Eye (tissue), 1 donor: Measurements from ENCODE around the gene STIM1.
A peak's percentile ranks its signal among the peaks of the same experiment; 100 is the strongest.
"Not testable (repeated sequence)": the region's sequence is repeated elsewhere in the genome, so short reads cannot be mapped to it uniquely, and the experiment has no call there.

Experiments used
- DNase-seq: peaks from one replicate; pipeline ENCODE4 v3.0.0-alpha.2; 2015

Gene STIM1

DNA sequence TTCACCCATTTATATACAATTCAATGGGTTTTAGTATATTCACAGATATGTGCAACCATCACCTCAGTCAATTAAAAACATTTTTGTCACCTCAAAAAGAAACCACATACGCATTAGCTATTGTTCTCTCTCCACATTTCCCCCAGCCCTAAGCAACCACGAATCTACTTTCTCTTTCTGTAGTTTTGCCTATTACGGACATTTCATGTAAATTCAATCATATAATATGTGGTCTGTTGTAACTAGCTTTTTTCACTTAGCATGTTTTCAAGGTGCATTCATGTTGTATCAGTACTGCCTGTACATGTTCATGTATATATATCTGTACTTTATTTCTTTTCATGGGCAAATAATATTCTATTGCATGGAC is 134.4 kb downstream of the STIM1 start:
- no peak for DNase-seq

DNA sequence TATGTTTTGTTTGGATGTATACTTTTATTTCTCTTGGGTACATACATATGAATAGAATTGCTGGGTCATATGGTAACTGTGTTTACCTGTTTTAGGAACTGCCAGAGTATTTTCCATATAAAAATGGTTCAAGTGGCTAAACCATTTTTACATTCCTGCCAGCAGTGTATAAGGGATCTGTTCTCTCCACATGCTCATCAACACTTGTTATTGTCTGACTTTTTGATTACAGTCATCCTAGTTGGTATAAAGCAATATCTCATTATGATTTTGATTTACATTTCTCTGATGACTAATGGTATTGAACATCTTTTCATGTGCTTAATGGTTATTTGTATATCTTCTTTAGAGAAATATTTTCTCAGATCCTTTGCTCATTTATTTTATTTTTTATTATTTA is 134.9 kb downstream of the STIM1 start:
- no peak for DNase-seq

DNA sequence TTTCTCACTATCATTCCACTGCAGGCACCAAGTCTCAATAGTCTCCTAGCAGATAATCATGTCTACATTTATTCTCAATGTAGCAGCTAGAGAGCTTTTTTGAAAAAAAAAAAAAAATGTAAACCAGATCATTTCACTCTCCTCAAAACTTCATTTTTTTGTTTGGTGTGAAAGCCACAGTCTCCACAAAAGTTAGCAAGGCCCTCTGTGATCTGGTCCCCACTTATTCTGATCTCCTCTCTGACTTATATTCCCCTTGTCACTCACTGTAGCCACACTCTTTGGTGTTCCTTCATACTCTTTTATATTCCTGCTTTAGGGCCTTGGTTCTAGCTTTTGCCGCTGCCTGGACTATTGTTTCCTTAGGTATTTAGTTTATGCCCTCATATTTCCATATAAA is 137.5 kb downstream of the STIM1 start:
- no peak for DNase-seq

DNA sequence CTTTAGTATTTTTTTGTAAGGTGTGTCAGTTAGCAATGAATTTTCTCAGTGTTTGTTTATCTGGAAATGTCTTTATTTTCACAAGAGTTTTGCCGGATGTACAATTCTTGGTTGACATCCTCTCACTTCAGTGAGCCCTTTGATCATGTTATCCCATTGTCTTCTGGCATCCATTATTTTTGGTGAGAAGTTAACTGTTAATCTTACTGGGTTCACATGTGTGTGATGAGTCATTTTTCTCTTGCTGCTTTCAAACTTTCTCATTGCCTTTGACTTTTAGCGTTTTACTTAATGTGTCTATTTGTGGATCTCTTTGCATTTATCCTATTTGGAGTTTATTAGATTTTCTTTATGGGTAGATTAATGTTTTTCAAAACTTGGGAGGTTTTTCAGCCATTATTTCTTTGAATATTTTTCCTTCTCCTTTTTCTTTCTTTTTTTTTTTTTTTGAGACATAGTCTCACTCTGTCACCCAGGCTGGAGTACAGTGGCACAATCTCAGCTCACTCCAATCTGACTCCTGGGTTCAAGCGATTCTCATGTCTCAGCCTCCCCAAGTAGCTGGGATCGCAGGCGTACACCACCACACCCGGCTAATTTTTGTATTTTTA is 138.7 kb downstream of the STIM1 start:
- DNase-seq: no peak

DNA sequence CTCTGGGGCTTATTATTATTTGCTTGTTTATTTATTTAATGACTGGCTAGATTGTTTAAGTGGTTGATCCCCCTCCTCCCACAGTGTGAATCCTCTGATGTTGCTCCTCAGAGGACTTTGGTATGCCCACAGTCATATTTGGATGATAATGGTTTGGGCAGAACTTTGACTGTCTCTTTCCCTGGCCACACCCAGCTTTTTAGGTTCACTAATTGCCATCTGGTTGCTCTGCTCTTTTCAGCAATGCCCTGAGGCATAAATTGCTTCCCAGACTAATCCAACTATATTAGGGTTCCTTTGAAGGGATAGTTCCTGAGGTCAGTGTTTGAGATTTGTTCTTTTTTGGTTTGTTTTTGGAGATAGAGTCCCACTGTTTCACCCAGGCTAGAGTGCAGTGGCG is 139.8 kb downstream of the STIM1 start:
- no peak for DNase-seq

DNA sequence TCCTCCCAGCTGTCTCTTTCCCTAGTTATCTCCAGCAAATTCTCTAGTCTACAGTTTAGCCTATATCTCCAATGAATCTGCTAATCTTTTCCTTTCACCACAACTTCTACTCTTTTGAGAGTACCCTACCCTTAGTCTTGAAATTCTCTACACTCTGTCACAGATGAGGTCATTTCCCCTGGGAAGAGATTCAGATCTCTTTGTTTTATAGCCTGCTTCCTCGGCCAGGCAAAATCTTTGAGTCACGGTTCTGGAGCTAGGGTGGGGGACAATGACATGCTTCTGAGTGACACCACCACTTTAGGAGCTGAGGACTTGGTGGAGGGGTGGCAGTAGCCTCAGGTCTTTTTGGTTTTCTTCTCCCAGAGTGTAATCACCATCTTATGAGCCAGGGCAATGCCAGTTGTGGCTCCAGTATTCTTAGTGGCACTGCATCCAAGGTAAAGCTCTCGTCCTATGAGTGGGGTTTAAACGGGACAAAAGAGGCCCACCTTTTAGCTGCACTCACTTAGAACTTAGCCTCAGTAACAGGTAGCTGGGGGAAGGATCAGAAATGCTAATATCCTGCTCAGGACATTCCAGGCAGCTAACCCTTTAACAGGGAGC is 140.6 kb downstream of the STIM1 start:
- no peak for DNase-seq

DNA sequence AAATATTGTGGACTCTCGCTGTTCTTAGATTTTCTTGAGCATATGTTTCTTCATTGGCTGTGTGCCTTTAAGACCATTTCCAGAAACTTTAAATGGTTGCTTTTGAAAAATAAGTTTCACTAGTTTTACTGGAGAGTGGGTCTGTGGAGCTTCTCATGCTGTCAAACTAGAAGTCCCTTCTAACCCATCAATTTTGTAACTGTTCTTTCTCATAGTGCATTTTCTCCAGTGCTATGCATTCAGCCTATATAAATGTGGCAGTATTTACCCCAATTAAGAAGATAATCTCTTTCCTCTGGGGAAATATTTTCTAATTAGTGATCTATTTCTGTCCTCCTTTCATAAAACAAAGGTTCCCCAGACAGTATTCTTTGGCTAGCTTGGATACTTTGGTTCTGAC is 141.2 kb downstream of the STIM1 start:
- DNase-seq: no peak

DNA sequence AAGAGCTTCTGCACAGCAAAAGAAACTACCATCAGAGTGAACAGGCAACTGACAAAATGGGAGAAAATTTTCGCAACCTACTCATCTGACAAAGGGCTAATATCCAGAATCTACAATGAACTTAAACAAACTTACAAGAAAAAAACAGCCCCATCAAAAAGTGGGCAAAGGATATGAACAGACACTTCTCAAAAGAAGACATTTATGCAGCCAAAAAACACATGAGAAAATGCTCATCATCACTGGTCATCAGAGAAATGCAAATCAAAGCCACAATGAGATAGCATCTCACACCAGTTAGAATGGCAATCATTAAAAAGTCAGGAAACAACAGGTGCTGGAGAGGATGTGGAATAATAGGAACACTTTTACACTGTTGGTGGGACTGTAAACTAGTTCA is 149.3 kb downstream of the STIM1 start:
- DNase-seq: not testable (repeated sequence)

DNA sequence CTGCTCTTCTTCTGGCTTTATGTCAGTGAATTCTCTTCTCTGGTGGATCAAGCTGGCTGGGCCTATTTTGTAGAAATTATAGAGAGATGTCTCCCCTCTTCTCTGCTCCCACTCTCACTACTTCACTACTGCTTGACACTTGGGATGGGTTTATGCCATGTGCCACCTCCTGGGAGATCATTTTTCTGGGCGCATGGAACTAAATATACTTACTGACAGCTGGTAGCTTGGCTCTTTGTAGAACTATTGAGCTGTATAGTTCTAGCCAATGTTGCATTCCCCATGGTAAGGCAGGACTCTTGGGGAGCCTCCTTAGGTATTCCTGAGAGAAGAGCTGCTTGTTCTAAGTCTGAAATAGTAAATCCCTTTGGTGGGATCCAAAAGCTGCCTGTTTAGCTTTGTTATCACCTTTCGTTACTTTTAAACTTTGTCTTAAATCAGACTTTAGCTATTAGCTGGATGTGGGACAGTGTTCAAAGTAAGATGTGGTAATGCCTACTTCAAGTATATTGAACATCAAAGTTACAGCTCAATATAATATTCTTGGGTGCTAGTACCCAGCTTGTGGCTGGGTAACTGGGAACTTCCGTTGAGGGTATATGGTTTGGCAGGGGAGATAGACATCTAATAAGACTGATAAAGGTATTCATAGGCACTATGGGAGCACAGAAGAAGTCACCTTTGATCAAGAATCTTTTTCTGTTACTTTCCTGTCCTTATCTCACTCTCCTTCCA is 151.6 kb downstream of the STIM1 start:
- no peak for DNase-seq

DNA sequence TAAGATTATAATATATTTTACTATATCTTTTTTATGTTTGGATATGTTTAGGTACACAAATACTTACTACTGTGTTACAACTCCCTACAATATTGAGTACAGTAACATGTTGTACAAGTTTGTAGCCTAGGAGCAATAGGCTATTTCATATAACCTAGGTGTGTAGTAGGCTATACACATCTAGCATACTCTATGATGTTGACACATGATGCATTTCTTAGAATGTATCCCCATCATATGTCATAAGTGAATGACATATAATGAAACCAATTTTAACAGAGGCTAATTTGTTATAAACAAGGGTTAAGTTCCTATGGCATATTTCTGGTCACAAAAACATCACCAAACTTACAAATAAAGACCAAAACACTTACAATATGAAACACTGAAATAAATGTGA is 152.7 kb downstream of the STIM1 start:
- DNase-seq: no peak

DNA sequence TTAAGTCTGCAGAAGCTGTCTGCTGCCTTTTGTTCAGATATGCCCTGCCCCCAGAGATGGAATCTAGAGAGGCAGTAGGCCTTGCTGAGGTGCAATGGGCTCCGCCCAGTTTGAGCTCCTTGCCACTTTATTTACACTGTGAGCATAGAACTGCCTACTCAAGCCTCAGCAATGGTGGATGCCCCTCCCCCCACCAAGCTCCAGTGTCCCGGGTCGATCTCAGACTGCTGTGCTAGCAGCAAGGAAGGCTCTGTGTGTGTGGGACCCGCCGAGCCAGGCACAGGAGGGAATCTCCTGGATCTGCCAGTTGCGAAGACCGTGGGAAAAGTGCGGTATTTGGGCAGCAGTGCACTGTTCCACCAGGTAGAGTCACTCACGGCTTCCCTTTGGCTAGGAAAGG is 161.1 kb downstream of the STIM1 start:
- not testable (repeated sequence) for DNase-seq

DNA sequence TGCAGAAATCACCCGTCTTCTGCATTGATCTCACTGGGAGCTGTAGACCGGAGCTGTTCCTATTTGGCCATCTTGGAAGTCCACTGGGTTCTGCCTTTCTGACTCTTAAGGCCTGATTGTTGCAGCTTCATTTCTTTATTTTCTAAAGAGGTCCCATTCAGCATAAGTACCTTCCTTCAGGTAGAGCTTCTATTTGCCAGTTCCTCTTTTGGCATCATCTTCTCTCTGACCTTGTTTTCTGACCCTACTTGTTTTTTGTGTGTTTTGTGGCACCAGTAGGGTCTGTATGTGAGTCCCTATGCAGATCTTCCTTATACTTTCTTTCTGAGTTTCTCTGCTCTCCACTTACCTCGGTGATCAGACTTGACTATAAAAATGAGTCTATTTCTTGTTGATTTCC is 161.7 kb downstream of the STIM1 start:
- no peak for DNase-seq

DNA sequence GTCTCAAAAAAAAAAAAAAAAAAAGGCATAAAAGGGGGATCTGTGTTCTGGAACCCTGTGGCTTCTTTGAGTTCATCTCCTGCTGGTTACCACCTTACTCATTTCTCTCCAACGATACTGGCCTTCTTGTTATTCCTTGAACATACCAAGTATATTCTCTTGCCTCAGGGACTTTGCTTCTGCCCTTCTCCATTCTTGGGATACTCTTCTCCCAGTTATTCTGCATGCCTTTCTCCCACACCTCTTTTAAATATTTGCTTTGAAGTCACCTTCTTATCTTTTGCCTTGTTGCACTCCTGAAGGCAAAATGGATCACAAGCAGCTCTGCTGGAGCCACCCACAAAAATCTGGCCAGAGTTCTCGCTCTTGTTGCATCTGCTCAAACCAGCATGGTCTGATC is 163.2 kb downstream of the STIM1 start:
- no peak for DNase-seq

DNA sequence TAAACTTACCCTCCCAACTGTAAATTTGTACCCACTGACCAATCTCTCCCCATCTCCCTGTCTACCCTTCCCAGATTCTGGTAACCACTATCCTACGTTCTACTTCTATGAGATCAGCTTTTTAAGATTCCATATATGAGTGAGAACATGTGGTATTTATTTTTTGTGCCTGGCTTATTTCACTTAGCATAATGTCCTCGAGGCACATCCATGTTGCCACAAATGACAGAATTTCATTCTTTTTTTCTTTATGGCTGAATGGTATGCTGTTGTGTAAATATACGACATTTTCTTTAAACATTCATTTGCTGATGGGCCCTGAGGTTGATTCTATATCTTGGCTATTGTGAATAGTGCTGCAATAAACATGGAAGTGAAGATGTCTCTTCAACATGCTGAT is 164.4 kb downstream of the STIM1 start:
- DNase-seq: peak; percentile 39

DNA sequence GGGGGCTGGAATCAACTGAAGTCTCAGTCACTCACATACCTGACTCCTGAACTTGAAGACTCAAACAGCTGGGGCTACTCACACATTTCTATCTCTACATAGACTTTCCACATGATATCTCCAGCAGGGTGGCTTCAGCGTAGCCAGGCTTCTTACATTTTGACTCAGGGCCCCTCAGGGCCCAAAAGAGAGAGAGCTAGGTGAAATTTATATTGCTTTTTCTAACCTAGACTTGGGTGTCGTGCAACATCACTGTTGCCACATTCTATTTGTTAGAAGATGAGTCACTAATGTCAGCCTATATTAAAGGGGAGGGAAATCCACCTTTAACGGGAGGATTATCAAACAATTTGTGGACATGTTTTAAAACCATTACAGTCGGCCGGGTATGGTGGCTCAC is 167.2 kb downstream of the STIM1 start:
- no peak for DNase-seq

DNA sequence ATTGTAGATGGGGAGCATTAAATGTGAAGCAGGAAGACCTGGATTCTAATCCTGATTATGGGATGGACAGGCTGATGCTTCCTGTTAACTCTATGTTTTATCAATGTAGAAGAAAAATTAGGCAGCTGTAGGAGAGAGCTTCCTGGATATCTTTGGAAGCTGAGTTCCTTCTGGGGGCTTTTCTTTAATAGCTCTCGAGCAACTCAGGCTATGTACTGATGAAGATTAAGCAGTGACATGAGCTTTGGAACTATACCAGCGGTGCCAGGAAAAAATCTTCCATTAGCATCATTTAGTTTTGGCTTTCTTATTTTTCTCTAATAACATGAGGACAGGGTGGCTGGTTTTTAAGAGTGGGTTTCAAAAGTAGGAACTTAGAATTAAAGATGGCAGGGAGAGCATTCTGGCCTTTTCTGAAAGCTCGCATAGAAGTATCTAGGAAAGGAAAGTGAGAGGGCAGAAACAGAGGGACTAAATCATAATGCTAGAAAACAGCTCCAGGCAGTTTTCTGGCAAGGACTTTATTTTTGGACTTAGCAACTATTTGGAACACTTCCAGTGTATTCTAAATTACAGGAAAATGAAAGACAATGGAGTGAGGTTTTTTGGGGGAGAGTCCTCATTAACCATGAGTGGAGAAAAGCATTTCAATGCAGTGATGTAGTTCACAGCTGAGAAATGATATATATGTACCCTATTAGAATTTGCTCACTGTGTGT is 169.9 kb downstream of the STIM1 start:
- DNase-seq: peak; percentile 51

DNA sequence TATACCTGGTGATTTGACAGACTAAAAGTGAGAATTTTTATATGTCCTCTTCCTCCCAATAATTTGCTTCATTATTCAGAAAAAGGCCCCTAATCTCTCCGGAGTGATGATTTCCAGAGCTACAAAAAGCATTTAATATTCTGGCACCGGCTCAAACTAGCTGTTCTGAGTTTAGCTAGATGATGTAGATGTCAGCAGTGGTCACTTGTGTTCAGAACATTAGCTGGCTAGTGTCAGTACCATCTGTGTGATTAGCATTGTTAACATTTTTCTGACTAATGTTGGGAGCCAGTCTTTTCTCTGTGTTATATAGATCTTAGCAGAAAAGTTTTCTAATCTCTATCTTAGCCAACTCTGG is 170.5 kb downstream of the STIM1 start:
- peak; percentile 43 for DNase-seq

DNA sequence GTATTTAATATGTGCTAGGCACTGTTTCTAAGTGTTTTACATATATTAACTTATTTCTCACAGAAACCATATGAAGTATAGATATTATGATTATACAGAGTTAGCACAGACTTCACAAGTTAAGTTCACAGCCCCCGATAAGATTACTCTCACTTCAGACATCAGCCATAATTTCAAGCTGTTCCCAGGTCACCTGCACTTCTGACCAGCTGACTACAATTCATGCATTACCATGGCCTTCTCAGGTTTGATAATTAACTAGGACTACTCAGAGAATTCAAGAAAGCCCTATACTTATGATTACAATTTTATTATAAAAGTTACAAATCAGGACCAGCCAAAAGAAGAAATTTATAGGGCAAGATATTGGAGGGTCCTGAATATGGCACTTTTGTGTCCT is 170.9 kb downstream of the STIM1 start:
- no peak for DNase-seq

DNA sequence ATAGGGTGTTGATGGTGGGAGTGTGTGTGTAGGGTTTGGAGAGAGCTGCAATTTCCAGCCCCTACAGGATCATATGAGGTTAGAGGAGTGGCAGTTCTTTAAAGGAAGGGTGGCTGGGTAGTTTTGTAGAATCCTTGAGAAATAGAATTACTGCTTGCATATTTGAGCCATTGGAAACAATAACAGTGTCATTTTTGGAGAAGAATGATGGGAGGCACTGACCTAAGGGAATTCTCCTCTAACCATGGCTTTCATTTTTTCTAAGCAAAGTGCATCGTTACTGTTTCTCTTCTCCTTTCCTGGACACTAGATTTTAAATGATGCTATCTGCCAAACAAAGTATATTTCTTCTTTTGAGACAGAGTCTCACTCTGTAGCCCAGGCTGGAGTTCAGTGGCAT is 172.3 kb downstream of the STIM1 start:
- no peak for DNase-seq

DNA sequence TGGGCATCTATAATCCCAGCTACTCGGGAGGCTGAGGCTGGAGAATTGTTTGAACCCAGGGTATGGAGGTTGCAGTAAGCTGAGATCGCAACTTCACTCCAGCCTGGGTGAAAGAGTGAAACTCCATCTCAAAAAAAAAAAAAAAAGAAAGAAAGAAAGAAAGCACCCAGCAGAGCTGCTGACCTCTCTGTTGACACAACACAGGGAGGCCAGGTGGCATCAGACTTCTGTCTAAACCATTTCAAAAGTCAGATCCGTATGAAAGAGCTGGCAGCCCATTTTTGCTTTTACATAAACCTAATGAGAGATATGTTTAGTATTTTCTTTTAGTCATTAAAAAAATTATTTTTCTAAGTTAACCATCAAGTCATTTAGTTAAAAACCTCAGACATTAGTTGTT is 174.7 kb downstream of the STIM1 start:
- DNase-seq: no peak

DNA sequence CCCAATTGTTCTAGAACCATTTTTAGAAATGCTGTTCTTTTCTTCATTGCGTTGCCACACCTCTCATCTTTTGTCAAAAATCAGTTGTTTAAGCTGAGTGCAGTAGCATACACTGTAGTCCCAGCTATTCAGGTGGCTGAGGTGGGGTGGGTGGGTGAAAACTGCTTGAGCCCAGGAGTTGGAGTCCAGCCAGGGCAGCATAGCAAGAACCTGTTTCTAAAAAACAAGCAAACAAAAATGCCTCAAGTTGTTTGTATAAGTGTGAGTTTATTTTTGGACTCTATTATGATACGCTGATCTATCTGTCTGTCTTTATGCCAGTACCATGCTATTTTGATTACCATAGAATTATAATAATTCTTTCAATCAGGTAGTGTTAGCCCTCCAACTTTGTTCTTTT is 176.6 kb downstream of the STIM1 start:
- no peak for DNase-seq

DNA sequence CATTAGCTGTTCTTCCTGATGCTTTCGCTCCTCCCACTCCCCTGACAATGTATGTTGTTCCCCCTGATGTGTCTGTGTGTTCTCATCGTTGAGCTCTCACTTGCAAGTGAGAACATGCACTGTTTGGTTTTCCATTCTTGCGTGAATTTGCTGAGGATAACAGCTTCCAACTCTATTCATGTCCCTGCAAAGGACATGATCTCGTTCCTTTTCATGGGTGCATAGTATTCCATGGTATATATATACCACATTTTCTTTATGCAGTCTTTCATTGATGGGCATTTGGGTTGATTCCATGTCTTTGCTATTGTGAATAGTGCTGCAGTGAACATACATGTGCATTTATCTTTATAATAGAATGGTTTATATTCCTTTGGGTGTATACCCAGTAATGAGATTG is 180.5 kb downstream of the STIM1 start:
- DNase-seq: no peak

DNA sequence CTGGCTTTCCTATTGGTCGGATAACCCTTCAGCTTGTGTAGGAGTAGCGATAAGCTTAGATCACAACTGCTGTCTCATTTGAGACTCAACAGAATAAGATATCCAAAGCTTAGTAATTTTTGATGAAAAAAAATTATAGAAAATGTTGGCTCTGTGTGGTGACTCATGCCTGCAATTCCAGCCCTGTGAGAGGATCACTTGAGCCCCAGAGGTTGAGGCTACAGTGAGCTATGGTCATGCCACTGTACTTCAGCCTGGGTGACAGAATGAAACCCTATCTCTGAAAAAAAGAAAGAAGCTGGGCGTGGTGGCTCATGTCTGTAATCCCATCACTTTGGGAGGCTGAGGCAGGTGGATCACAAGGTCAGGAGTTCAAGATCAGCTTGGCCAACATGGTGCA is 183.5 kb downstream of the STIM1 start:
- DNase-seq: no peak

DNA sequence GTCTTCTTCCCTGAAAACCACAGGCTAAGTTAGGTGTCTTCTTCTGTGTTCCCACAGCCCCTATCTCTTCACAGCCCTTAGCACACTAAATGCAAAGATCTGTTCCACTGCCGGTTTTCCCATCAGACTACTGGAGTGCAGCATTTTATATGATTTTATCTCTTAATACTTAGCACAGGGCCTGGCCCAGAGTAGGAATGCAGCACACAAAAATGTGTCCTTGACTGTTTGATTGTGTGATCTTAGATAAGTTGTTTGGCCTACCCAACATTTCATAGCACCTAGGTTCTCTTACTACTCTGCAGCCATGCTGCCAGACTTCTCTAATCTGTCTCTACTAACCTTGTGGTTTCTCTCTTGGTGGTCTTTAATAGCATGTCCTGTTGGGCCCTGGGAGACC is 185.0 kb downstream of the STIM1 start:
- no peak for DNase-seq
